Activated CD8-positive, alpha-beta memory T cell treated with anti-CD3 and anti-CD28 coated beads for 24 hours (primary cell): ENCODE data around the gene LMLN.
"Not testable (repeated sequence)": the region's sequence is repeated elsewhere in the genome, so short reads cannot be mapped to it uniquely, and the experiment has no call there.

Source experiments
- DNase-seq: peaks from one replicate; pipeline ENCODE4 v3.0.0-alpha.2; 2020

LMLN gene

DNA sequence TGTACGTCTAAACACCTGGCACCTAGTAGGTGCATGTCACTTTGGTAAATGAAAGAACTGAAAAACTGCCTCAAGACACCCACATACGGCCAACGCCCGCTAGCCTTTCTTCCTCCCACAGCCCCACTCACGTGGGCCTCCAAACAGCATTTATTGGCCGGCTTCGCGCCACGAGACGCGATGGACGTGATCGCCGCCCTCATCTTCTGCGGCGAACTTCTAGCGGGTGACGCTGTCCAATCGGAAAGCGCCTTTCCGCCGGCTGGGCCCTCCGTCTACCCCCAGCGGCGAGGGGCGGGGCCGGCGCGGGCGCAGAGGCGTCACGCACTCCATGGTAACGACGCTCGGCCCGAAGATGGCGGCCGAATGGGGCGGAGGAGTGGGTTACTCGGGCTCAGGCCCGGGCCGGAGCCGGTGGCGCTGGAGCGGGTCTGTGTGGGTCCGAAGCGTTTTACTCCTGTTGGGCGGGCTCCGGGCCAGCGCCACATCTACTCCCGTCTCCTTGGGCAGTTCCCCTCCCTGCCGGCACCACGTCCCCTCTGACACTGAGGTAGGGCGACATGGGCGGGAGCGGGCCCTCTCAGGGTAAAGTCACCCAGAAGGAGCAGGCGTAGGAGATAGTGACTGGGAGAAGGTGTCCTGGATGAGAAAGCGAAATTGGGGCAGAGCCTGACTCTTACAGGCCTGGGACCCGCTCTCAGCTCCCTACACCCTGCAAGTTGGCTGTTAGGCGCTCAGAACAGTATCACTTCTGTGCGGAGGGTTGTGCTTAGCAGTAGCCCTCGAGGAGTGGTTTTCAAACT, at the start of gene LMLN:
LMLN (plus strand) TSS at position 327 of the 803 bp plus-strand sequence; CDS start at position 356, 29 bp downstream.
- peak; percentile 95 for DNase-seq

GRCh38 chr3:197912741-197913476, 47.1 kb upstream of the LMLN start:
- DNase-seq: no peak

DNA sequence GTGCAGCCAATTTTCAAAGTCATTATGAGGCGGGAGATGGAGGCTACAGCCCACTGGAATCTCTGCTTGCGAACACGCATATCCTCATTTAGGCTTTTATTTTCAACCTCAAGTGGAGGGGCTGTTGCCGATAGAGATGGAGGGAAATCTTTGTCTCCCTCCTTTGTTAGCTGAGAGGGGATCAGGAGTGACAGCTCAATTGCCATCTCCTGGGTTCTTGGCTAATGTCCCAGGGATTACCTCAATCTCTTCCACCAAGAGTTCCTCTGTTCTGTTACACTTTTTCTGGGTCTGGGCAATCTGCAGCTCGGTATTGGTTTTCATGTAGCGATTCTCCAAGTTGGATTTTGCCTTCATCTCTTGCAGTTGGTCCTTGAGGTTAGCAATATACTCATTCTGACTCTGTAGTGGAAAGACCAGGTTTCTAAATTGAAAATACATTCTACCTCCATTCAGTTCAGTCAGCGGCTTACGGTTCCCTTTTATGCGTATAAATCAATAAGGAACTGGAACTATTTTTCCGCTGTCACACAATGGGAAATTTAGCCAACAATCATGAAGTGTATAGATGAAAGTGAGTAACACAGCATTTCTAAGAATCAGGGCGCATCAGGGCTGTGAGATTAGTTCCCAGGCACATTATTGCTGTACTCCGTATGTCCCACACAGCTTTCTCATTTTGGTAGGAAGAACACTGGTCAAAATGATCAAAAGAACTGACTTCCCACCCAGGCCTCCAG, 46.2 kb upstream of the LMLN start:
- no peak for DNase-seq

DNA sequence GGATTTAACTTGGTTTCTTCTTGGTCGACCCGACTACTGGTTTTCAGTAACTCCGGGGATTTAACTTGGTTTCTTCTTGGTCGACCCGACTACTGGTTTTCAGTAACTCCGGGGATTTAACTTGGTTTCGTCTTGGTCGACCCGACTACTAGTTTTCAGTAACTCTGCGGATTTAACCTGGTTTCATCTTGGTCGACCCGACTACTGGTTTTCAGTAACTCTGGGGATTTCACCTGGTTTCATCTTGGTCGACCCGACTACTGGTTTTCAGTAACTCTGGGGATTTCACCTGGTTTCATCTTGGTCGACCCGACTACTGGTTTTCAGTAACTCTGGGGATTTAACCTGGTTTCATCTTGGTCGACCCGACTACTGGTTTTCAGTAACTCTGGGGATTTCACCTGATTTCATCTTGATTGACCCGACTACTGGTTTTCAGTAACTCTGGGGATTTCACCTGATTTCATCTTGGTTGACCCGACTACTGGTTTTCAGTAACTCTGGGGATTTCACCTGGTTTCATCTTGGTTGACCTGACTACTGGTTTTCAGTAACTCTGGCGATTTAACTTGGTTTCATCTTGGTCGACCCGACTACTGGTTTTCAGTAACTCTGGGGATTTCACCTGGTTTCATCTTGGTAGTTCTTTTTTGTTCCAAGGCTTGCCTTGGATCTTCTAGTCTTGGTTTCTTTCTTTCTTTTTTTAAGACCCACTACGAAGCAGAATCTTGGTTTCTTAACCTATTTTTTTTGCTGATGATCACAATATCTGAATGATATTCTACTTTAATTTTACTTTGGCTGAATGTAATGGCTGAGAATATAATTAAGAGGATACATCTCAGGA, 38.4 kb upstream of the LMLN start:
- not testable (repeated sequence) for DNase-seq

DNA sequence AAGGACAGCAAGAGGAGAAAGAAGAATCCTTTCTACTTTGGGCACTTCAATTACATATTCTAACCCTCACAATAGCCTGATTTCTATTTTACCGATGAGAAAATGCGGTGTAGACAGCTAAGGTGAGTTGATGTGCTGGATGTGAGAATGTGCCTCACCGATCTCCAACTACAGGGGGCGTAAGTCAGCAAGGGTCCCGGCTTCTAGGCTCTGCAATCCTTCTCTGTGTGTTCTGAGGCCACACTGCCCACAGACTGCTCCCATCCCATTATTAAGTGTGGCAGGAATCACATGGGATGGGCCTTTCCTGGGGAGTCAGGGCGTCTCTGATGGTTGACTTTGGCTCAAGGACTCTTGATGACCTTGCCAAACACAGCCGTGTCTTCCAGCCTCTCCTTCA, 33.6 kb upstream of the LMLN start:
- no peak for DNase-seq

- not testable (repeated sequence) for DNase-seq
These were observed 32.4 kb upstream of the LMLN start for GRCh38 chr3:197927578-197927977.

GRCh38 chr3:197936819-197937384, 23.1 kb upstream of the LMLN start:
- DNase-seq: no peak

- no peak for DNase-seq
These were observed 19.2 kb upstream of the LMLN start for GRCh38 chr3:197940745-197941384.

GRCh38 chr3:197942956-197943556, 17.0 kb upstream of the LMLN start:
- no peak for DNase-seq

GRCh38 chr3:197949191-197949777, 10.7 kb upstream of the LMLN start:
- no peak for DNase-seq

- DNase-seq: peak; percentile 94
These were observed 10.0 kb upstream of the LMLN start, which contains the start of gene RPL35A for GRCh38 chr3:197949778-197950676. TSS of gene RPL35A (plus strand) at chr3:197950190. CDS start at chr3:197950968, 778 bp downstream.

DNA sequence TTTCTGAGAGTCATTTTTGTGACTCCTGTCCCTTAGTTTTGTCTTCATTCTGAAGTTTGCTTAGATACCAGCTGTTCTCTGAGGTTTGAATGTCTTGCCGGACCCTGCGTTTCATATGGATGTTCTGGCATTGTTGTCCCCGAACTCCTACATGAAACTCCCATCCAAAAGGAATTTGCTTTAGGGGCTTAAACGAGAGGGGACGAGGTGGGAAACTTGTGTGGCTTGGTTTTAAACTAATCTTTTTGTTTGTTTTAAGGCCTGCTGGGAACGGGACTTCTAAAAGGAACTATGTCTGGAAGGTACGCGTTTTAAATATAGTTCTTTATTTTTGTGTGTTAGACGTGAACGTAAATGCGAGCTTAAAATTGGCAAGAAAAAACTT, 9.3 kb upstream of the LMLN start:
- DNase-seq: no peak

GRCh38 chr3:197951392-197951990, 8.5 kb upstream of the LMLN start:
- no peak for DNase-seq

GRCh38 chr3:197952440-197952839, 7.6 kb upstream of the LMLN start:
- DNase-seq: no peak

DNA sequence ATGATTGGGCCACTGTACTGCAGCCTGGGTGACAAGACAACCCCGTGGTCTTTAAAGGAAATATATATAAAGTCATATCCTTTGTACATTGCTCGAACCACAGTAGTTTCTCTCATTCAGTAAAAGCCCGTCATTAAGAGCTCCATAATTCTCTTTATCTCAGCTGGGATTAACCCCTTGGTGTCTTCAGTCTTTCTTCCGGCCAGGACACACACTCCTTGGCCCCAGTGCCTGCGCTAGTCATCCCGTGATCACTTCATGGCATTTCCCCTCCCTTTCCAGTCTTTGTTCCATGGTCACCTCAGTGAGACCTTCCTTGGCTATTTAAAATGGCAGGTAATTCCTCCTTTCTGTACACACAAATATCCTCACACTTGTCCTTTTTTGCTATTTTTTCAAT, 6.7 kb upstream of the LMLN start:
- no peak for DNase-seq

- no peak for DNase-seq
These were observed 6.1 kb upstream of the LMLN start for GRCh38 chr3:197953881-197954280.

DNA sequence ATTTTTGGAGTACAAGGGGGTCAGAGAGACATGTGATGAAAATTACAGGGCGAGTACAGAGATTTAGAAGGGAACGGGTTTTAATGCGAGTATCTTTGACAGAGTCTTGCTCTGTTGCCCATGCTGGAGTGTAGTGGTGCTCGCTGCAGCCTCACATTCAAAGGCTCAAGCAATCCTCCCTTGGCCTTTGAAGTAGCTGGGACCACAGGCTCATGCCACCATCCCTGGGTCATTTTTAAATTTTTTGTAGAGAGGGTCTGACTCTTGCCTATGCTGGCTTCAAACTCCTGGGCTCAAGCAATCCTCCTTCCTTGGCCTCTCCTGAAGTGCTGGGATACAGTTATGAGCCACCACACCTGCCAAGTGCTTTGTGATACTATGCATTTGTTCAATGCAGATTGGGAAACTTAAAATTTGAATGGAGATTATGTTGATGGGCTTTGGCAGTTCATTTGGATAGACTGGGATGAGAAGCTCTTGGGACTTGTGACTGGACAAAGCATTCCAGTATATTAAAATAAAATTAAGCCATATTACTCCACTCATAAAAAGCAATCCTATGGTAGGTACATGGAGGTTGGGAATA, 4.0 kb upstream of the LMLN start:
- DNase-seq: no peak

DNA sequence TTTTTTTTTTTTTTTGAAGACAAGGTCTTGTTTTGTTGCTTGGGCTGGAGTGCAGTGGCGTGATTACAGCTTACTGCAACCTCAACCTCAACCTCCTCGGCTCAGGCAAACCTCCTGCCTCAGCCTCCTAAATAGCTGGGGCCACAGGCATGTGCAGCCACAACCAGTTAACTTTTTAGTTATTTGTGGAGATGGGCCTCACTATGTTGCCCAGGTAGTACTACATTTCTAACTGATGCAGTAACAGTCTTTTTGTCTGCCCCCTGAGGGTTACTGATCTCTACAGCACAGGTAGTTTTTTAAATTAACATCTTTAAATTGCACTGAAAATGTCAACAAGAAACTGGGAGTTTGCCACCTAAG, 3.4 kb upstream of the LMLN start:
- DNase-seq: no peak

DNA sequence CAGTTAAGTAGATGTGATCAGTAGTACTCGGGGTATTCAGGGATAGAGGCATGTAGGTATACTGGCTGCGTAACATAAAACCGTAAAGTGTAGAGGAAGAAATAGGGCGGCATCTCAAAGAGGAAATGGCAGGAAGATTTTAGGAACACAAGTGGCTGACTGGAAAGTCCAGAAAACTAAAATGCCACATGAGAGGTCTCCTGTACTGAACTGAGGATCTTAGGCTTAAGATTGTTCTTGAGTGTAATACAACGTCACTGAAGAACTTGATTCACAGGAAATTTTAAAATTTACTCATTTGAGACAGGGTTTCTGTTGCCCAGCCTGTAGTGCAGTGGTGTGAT, 2.3 kb upstream of the LMLN start:
- no peak for DNase-seq
